ENCODE data around the gene FRAS1.
"Not testable (repeated sequence)": the region's sequence is repeated elsewhere in the genome, so short reads cannot be mapped to it uniquely, and the experiment has no call there.

The FRAS1 gene

DNA sequence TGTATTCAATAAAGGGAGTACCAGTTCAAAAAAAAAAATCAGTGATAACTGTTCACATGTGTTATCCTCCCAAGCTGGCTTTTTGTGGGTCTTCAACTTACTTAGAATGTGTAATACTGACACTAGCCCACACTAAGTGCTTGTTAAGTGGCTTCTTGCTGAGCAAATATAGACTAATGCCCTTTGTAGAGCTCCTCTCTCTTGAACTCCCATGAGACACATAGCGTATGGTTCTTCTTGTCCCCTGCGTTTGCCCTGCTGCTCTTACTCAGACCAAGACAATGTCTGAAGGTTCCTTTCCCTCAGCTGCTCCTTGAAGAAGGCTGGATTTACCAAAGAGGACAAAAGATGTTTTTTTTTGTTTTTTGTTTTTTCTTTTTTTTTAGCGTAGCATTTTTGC is 110.9 kb downstream of the FRAS1 start:
- DNase-seq, result no peak

DNA sequence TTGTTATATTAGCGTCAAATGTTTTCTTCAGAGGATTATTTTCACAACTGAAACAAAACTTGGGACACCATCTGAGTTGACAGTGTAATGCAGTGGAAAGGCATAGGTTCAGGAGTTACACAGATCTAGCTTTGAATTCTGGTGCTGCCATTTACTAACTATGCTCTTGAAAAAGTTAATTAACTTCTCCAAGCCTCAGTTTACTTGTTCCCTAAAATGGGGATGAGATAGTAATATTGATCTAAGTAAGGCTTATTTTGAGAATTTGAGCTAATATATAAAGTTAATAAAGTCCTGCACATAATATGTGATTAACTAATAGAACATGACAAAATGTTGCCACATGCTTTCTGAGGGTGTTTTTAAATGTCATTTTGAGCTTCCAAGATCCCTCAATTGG is 112.6 kb downstream of the FRAS1 start:
- DNase-seq, result no peak

DNA sequence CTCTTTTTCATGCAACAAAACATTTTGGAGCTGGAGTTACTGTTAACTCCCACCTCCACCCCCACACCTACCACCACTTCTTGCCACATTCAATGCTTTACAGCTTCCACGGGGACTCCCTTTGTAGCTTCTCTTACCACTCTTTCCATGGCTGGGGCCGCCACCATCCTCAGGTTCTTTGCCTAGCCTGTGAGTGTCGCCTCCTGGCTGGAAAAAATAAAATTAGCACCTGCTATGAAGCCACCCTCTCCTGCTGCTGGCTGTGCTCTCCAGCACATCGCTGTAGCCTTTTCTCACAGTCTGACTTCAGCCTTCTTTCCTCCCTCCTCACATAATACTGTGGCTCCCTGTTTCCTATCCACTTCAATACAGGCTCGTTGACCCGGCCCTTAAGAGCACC is 114.4 kb downstream of the FRAS1 start:
- DNase-seq, result no peak

DNA sequence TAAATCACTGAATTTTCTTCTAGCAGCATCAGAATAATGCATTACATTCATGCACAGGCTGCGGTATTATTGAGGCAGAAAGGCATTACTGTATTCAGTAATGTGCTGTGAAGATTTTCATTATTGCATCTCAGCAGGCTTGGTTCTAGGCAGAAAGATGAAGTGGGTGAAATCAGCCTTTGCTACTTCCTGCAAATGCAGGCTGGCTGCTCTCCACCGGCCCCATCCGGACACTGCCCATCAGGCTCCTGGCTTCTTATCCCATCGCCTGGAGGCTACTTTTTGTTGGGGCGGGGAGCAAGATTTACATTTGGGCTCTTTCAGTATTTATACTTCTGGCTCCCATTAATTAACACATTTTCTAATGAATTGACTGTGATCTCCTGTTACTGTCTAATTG is 117.8 kb downstream of the FRAS1 start:
- DNase-seq, result no peak

DNA sequence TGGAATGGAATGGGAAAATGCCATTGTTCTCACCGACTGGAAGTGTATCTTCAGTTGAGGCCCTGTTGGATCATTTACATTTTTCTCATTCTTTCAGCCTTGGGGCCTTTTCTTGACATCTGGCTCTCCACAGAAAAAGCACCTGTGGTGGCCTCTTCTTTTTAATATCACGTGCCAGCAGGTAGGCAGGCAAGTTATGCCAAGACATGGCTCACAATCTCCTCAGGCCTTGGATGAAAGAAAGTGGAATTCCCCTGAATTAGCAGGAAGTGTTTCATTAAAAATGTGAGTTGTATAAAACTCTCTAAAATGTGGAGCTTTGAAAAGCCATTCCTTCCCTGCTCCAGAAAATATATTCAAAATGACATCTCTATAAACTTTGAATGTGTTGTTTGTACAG is 122.1 kb downstream of the FRAS1 start:
- DNase-seq, result no peak

DNA sequence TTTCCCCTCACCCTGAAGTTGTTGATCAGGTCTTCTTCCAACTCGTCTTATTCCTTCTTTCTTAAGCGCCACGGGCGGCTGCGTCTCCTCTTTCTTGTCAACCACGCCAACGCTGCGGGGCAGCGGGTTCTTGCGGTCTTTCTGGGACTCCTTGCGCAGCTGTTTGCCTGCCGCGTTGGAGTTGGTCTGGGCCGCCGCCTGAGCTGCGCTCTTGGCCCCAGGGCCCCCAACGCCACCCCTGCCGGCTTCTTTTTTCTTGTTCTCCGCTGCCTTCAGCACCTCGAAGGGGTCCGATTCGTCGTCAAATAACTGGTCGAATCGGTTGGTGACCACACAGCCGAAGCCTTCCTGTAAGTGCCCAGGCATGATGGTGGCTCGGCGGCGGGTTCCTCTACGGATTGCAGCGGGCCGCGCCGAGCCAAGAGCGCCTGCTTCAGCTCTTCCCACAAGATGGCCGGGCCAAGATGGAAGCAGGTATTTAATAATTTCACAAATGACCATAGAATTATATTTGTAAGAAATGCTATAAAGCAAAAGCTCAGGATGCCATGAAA is 124.6 kb downstream of the FRAS1 start:
- DNase-seq, result not testable (repeated sequence)

DNA sequence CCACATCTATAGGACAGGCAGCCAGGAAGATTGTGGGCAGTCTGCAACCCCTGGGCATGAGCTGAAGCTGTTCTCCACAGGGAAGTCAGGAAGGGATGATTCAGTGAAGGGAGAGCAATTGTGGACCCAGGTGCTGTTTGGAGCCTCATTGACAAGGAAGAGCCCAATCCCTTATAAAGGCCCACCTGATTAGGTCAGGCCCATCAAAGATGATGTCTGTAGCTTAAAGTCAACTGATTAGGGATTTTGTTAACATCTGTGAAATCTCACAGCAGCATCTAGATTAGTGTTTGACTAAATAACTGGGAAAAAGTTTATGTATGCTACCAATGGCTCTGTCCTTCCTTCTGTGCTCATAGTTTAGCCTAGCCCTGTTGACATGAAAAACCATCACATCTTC is 127.5 kb downstream of the FRAS1 start:
- no peak for DNase-seq

DNA sequence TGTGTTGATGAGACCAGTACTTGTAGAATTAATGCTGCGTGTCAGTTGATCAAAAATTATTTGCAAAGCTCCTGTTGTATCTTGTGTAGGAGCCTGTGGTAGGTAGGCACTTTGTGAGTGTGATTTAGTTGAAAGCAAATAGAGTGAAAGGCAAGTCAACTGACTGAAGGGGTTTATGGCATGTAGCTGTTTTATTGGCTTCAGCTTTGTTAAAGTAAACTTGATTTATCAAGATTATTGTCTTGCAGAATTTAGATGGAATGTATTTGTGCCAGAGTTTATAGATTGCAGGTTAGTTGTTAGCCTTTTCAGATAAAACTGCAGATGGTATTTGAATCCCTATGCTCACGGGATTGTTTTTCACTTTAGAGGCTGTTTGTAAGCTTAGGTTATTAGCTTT is 128.0 kb downstream of the FRAS1 start:
- no peak for DNase-seq

DNA sequence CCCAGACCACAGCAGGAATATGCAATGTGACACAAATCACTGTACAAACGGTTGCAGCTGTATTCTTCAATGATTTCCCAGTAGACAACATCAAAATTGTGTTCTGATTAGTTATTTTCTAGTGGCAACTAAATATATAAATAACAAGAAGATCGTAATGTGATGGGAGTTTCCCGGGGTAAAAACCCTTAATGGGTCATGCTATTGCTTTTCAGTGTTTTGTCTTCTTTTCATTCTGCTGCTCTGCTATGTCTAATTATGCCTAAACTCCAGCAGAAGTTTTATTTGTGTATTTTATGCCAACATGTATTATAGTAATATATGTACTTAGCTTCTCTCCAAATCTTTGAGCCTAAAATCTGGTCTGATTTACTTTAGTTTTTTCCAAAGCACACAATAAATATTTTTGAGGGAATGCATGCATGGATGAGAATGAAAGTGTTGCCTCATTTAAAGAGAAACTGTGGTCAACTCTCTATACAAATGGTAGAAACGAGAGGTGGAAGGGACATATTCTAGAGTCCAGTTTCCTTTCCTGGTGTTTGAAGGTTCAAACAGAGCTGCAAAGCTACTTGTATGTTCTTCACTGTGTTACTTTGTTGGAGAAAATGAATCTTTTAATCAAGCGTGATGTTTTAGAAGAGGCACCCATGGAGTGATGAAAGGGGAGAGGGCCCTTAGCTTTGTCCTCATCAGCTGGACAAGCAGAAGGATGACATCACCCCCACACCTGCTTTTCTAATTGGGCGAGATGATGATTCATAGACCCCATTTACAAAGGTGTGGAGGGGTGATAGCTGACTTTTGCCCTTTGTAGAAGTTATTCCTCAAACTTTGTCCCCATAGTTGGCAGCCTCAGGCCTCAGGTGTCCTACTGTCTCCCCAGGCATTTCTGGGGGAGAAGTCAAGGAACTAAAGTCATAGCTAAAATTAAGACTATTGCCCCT is 129.7 kb downstream of the FRAS1 start:
- DNase-seq, result no peak

DNA sequence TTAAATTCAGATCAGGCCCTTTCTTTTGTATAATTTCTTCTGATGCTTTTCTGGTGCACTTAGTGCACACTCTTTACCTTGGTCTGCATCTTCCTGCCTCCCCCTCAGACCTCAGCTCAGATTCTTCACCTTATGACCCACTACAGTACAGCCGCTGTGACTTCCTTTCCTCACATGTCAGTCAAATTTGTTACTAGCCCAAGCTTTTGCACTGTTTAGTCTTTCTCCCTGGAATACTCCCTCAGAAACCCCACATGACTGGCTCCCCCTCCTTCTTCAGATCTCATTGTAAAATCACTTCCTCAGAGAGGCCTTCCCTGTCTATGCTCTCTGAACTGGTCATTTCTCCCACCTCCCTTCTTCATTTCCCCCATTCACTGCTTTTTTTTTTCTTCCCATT is 132.9 kb downstream of the FRAS1 start:
- DNase-seq, result no peak

DNA sequence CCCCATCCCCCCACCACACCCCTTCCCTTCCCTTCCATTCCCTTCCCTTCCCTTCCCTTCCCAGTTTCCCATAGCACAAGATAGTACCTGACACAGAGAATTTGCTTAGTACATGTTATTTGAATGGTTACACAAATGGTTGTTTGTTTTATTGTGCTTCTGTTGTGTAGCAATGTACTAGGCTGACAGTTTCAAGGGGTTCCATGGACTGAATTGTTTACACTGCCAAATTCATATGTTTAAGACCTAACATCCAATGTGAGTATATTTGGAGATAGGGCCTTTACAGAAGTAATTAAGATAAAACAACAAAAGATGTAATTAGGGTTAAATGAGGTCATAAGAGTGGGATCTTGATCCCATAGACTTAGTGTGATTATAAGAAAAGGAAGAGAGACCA is 133.5 kb downstream of the FRAS1 start:
- no peak for DNase-seq

DNA sequence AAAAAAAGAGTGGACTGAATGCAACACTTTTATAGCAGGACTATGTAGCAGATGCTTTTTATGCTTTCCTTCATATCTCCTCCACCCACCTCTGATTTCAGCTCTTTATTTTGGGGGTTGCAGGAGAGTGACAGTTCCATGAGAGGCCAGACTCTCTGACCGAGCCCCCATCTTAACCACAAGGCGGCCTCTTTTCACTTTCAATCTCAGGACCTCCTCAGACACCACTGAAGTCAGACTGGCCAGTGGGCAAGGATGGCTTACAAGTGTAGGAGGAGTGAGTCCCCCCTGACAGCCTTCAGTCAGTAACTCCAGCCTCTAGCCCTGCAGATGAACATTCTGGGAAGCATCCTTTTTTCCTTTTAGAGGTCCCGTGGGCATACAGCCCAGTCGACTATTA is 140.8 kb downstream of the FRAS1 start:
- no peak for DNase-seq

DNA sequence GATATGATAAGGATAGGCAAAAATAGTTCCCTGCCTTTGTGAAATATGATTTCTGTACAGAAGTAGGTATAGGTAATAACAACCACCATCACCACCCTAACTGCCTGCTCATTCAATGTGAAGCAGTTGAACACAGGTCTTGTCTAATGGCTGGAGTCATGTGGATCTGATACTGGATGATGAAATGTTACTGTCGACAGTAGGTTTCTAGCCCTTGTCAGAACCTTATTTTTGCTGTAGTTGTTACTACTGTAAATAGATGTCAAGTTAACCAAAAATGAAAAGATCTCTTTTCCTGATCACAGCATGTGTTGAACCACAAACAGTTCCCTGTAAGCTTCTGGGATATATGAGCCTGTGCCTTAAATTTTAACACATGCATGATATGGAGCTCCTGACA is 142.9 kb downstream of the FRAS1 start:
- no peak for DNase-seq

DNA sequence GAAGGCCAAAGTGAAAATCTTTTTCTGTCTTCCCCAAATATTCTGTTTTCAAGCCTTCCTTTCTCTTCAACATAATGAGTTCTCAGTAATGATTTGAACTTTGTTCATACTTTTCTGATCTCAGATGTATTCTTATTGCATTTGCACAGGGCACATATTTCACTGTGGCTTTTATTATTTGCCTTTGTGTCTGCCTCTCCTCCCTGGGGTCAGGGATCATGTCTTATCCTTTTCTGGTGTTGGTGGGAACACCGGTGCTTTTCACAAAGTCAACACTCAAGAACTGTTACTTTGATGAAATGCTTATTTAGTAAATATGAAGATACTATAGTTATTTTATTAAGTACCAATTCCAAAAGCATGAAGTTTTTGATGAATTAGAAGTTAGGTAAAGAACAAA is 143.8 kb downstream of the FRAS1 start:
- no peak for DNase-seq

DNA sequence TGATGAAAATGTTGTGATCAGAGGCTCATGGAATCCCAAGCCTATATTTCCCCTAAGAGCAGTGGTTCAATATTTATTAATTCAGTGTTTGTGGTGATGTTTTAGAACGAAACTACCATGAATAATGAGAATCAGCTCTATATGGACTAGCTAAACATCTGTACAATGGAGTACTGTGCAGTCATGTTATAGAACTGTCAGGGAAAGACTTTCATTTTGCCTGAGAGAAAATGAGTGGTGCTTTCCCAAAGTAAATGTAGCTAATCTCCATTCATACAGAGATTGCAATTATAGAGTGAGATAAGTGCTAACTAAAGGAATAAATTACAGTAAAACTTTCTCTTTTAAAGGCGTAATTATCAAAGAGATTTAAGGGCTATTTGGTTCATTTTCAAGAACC is 147.1 kb downstream of the FRAS1 start:
- DNase-seq, result no peak

DNA sequence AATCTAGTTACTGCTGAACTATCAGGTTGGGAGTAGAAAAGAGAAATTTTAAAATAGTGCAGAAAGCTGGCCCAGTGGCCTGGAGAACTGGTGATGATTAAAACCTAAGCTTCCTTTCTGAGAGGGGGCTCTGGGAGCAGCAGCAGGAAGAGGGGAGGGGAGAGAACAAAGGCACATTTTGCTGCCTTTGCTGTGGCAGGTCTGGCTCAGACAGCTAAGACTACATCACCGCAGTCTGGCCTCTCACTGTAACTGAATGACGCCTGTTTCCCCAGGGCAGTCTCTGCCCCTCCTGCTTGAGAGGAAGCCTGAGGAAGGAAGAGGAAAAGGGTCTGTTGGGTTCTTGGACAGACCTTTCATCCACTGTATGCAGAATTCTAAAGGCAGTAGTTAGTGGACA is 148.5 kb downstream of the FRAS1 start:
- no peak for DNase-seq

DNA sequence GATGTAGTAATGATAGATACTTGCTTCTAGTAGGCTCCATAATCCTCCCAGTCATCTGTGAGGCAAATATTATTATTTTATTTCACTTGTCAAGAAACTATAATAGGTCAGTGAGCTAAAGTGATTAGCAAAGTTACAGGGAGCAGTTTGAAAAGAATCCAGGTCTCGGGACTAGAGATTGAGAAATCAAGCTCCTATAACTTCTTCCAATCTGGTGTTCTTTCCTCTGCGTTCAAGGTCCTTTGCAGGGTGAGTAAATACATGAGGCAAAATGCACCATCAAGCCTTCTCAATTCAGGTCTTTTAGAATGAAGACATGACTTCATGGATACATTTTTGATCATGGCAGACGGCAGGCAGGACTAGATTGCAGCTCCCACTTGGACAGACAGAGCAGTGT is 150.4 kb downstream of the FRAS1 start:
- no peak for DNase-seq

DNA sequence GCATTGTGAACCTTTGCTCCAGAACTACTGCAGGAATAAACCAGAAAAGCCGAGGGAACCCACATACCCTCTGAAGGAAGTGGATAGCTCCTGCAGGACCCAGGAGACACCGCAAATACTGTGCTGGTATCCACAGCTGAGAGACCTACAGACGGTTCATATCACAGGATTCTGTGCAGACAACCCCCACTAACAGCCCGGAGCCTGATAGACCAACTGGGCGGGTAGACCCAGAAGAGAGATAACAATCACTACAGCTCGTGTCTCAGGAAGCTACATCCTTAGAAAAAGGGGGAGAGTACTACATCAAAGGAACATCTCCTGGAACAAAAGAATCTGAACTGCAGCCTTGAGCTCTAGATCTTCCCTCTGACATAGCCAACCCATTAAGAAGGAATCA is 150.8 kb downstream of the FRAS1 start:
- no peak for DNase-seq

DNA sequence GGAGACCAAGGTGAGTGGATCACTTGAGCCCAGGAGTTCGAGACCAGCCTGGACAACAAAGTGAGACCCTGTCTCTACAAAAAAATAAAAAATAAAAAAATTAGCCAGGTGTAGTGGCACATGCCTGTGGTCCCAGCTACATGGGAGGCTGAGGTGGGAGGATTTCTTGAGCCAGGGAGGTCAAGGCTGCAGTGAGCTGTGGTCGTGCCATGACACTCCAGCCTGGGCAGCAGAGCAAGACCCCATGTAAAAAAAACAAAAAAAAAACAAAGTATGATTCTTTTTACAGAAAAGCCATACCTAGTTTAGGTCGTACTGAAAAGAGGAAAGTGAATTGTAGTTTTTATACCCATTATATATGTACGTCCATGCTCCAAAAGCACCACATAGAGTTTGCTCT is 151.8 kb downstream of the FRAS1 start:
- DNase-seq, result not testable (repeated sequence)

DNA sequence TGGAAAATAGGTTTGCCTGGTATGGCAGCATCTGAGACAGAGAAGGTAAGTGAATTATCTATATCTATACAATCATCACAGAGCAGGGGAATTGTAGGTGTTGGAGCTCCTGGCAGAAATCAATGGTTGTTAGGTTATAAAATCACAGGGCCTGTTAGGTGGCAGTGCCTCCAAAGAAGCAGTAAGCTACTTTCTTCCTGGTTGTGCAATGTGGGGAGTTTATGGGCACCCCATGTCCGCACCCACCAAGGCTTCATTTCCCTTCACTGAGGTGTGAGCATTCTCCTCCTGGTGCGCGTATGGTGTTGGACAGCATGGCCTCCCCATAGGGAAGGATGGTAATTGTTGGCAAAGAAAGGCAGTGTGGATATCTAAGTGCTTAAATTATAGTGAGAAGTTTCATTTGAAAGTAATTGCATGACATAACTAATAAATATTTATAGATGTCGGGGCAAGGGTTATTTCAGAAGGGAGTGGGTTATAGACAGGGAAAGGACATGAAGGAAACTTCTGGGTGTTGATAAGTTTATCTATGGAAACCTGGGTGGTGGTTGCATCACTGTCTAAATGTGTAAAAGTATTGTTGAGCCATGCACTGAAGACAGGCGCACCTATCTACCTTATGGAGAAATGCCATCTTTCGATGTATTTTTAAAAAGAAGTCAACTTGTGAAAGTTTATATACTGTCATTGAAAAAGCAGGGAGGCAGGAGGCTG is 153.7 kb downstream of the FRAS1 start:
- no peak for DNase-seq

DNA sequence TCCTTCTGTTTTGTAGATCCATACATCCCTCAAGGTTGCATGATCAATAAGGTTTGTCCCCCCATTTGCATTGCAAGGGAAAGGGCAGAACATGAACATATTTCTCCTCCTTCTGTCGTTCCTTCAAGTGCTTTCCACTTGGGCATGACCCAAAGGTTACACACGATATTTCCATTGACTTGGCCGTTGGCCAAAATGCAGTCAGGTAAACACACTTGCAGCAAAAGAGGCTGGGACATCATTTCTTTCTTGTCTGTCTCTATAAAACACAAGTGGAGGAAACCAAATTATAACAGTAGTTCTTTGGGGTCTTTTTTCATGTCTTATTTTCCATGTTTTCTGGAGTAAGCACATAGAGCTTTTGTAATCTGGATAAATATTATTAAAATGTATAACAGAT is 156.1 kb downstream of the FRAS1 start:
- DNase-seq, result no peak

DNA sequence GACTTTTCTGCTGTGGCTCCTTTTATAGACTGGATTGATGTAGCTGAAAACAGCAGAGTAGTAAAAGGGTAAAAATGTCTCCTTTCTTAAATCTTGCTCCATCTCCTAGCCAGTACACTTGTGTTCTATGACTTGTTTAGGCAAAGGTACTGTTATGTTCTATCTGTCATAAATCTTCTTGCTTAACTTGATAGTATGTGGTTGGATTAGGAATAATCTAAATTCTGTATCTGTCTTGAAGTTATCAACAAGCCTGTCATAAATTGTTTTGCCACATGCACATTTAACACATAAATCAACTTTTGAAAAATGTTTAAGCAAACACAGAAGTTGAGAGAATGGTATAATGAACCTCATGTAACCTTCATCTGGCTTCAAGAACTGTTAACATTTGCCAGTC is 157.0 kb downstream of the FRAS1 start:
- DNase-seq, result no peak

DNA sequence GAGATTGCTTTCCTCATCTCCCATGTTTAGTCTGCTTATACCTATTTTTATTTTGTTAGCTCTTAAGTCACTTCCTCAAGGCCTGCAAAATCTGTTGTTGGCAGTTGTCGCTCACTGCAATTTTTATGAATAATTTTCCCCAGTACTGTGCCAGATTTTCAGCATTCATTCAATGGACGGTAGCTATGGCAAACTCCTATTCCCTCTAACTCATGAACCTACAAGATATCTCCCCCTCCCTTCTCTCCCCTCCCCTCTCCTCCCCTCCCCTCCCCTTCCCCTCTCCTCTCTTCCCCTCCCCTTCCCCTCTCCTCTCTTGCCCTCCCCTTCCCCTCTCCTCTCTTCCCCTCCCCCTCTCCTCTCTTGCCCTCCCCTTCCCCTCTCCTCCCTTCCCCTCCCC is 160.4 kb downstream of the FRAS1 start:
- DNase-seq, result no peak

DNA sequence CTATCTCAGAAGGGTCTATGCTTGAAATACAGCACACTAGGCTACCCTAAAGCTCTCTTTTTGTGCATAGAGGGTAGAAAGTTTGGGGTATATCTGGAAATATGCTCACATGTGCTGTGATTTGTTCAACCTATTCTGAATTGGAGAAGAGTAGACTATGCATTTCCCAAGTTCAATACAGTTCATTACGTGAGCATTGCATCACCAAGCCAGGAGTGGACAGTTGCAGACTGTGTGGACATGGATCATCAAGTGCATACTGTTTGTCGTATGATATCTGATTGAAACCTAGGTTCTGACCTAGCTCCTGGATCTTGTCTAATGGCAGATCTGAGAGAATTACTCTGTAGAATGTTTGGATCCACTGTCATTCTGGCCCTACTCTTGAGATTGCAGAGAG is 161.1 kb downstream of the FRAS1 start:
- no peak for DNase-seq
